Measurements from ENCODE around the gene MAIP1.

- TF ChIP-seq CTCF (IDR thresholded peaks at IDR 0.05) (peak; percentile 57), EP300 (IDR thresholded peaks at IDR 0.05) (no peak), POLR2A (IDR thresholded peaks at IDR 0.05; ENCODE audit: low read length) (no peak), HES2 (IDR thresholded peaks at IDR 0.05) (no peak), ESRRA (IDR thresholded peaks at IDR 0.05; ENCODE audit: borderline replicate concordance, low read length) (no peak), RARB (CRISPR knock-in tag; IDR thresholded peaks at IDR 0.05) (no peak)
Measured at GRCh38 chr2:199985625-199986207, 30.3 kb downstream of the MAIP1 start.

All from A549 (cell line).